CD14-positive monocyte (primary cell): ENCODE measurements around the gene LRBA. TPM values are rescaled to one million over a fixed set of nuclear protein-coding genes. Genes with fewer than 3 reads are reported as not detected.
"Not testable (repeated sequence)": the region's sequence is repeated elsewhere in the genome, so short reads cannot be mapped to it uniquely, and the experiment has no call there.

Experiments
- DNase-seq, 3 donors: peaks; one replicate each; pipeline ENCODE4 v3.0.0-alpha.2; 2011 to 2022
- H2AFZ ChIP-seq: 2 replicates; pipeline ENCODE4 v1.6.0; 2012; ENCODE audit warnings: mild to moderate bottlenecking, low read depth, low read length, inconsistent platforms; ENCODE audit not compliant: insufficient read depth, poor library complexity, severe bottlenecking
- H3K27ac ChIP-seq, 2 donors: 1 replicate in 1 of 2; 2 replicates in 1 of 2; pipeline ENCODE4 v1.5.1; 2012 to 2013; ENCODE audit warnings: low read length in 2 of 2, control low read depth in 1 of 2, inconsistent platforms in 1 of 2, low read depth in 1 of 2, mild to moderate bottlenecking in 1 of 2
- H3K27me3 ChIP-seq, 2 donors: one replicate each; pipeline versions ENCODE4 v1.6.0 to v1.6.1; 2011 to 2013; ENCODE audit warnings: low read length in 2 of 2; ENCODE audit not compliant: control insufficient read depth in 2 of 2, insufficient read depth in 2 of 2
- H3K36me3 ChIP-seq, 2 donors: replicated peaks in 1 of 2; 1 replicate in 1 of 2; 2 replicates in 1 of 2; pipeline versions ENCODE4 v1.5.1 to v1.6.1; 2012 to 2013; ENCODE audit warnings: low read length in 2 of 2, control low read depth in 1 of 2, inconsistent platforms in 1 of 2, mild to moderate bottlenecking in 1 of 2; ENCODE audit not compliant: insufficient read depth in 2 of 2, control insufficient read depth in 1 of 2
- H3K4me1 ChIP-seq, 2 donors: 1 replicate in 1 of 2; 2 replicates in 1 of 2; pipeline versions ENCODE4 v1.5.1 to v1.6.1; 2012 to 2013; ENCODE audit warnings: low read length in 2 of 2, control low read depth in 1 of 2, inconsistent platforms in 1 of 2, mild to moderate bottlenecking in 1 of 2, moderate library complexity in 1 of 2; ENCODE audit not compliant: insufficient read depth in 2 of 2, control insufficient read depth in 1 of 2
- H3K4me2 ChIP-seq: replicated peaks from 2 replicates; pipeline ENCODE3; 2012; ENCODE audit warnings: low read length, moderate library complexity, mild to moderate bottlenecking; ENCODE audit not compliant: poor library complexity, severe bottlenecking; ENCODE audit errors: extremely low read depth
- H3K4me3 ChIP-seq, 3 experiments: fragments of 200-600 bp in 1 of 3; sonication (generic) in 1 of 3; replicated peaks in 1 of 3; 1 replicate in 2 of 3; 2 replicates in 1 of 3; pipeline ENCODE4 v1.5.1; 2011 to 2013; ENCODE audit warnings: low read length in 3 of 3, mild to moderate bottlenecking in 3 of 3, control low read depth in 2 of 3, low read depth in 2 of 3, inconsistent platforms in 1 of 3, moderate library complexity in 1 of 3
- H3K79me2 ChIP-seq: 2 replicates; pipeline ENCODE4 v1.6.0; 2012; ENCODE audit warnings: mild to moderate bottlenecking, control low read depth, inconsistent platforms, low read length, moderate library complexity; ENCODE audit not compliant: insufficient read depth
- H3K9ac ChIP-seq: 2 replicates; pipeline ENCODE4 v1.6.0; 2017; ENCODE audit warnings: low read length, mild to moderate bottlenecking; ENCODE audit not compliant: insufficient read depth, poor library complexity, severe bottlenecking
- H3K9me3 ChIP-seq, 2 donors: replicated peaks in 1 of 2; 1 replicate in 1 of 2; 2 replicates in 1 of 2; pipeline versions ENCODE4 v1.5.1 to v1.6.1; 2012 to 2013; ENCODE audit warnings: low read length in 2 of 2, control low read depth in 1 of 2; ENCODE audit not compliant: control insufficient read depth in 1 of 2, insufficient read depth in 1 of 2
- H4K20me1 ChIP-seq: 2 replicates; pipeline ENCODE4 v1.6.0; 2012; ENCODE audit warnings: mild to moderate bottlenecking, low read length, control low read depth, moderate library complexity; ENCODE audit not compliant: insufficient read depth
- H3K27ac Mint-ChIP-seq, 7 donors: one replicate each; pipeline ENCODE4 v1.8.0; 2020; ENCODE audit warnings: mild to moderate bottlenecking in 7 of 7, mixed read lengths in 7 of 7, moderate library complexity in 6 of 7, inconsistent platforms in 2 of 7
- H3K27me3 Mint-ChIP-seq, 3 donors: one replicate each; pipeline ENCODE4 v1.8.0; 2021 to 2022; ENCODE audit warnings: low read depth in 3 of 3, mild to moderate bottlenecking in 3 of 3, mixed read lengths in 3 of 3, moderate library complexity in 3 of 3, inconsistent platforms in 1 of 3
- H3K36me3 Mint-ChIP-seq, 2 donors: one replicate each; pipeline ENCODE4 v1.8.0; 2020; ENCODE audit warnings: mixed read lengths in 2 of 2, inconsistent platforms in 1 of 2, mild to moderate bottlenecking in 1 of 2
- H3K4me1 Mint-ChIP-seq: one replicate; pipeline ENCODE4 v1.8.0; 2020; ENCODE audit warnings: mild to moderate bottlenecking, mixed read lengths
- H3K4me3 Mint-ChIP-seq, 2 donors: one replicate each; pipeline ENCODE4 v1.8.0; 2020; ENCODE audit warnings: mild to moderate bottlenecking in 2 of 2, mixed read lengths in 2 of 2, moderate library complexity in 1 of 2
- H3K9me3 Mint-ChIP-seq, 7 donors: one replicate each; pipeline ENCODE4 v1.8.0; 2020 to 2022; ENCODE audit warnings: mixed read lengths in 7 of 7, mild to moderate bottlenecking in 6 of 7, moderate library complexity in 6 of 7, inconsistent platforms in 2 of 7
- WGBS: methylation state at CpG from one replicate; pipeline ENCODE4 v1.1.5; 2013; ENCODE audit warnings: missing lambda C conversion rate; ENCODE audit not compliant: insufficient coverage; 5-methylcytosine and 5-hydroxymethylcytosine counted together
- intact Hi-C, 2 donors: fragments of 100-400 bp; cut with micrococcal nuclease; formaldehyde crosslinking; loops; one replicate each; pipeline versions ENCODE4 v1.15.0 to v1.15.1; 2023
- polyA plus RNA-seq, 3 donors: library from polyadenylated mRNA; depleted of rRNA in 1 of 3; unstranded in 2 of 3; stranded (reverse) in 1 of 3; fragments of 300-500 nt in 2 of 3; fragments of >200 nt in 1 of 3; fragmentation: Illumina TruSeq in 2 of 3; gene quantifications; 1 replicate in 2 of 3; 2 replicates in 1 of 3; pipeline ENCODE4 v1.2.3, GENCODE V29; 2012 to 2021
- TF ChIP-seq, protein P1 (sequence below): fragments of 200-600 bp; IDR thresholded peaks from one replicate; pipeline ENCODE4 v1.8.0; 2022; ENCODE audit warnings: antibody characterized with exemption, mild to moderate bottlenecking

Gene LRBA
- polyA plus RNA-seq, 3 donors, result 1.5 to 5.5 (median 4.4) TPM

DNA sequence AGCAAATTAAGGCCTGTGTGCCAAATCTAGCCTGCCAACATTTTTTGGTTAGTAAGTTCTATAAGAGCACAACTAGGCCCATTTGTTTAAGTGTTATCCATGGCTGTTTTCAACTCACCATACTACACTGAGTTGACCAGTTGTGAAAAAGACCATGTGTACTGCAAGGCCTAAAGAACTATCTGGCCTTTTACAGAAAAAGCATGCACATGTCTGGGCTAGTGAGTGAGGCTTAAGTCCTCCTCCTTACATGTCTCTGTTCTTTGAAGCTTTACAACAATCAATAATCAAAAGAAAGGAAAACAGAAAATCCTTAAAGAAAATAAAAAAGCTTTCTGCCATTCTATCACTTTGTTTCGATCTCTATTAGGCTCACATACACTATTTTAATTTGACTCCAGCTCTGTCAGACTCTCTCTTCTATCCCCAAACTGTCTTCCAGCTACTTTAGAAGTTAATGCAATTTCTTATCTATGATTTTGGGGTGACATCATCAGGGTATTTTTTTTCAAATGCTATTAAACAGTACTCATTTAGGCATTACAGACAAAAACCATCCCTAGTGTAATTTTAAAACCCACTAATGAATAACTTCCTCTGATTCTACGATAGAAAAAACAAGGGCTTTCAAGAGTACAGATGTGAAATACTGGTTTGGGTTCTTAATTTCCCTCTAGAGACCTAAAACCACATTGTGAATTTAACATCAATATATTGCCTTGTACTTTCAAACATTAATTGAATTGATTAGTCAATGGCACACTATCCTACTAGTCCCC lies 271.3 kb downstream of the LRBA start:
- no peak overlapping the region for H3K9ac ChIP-seq
- H3K27ac Mint-ChIP-seq, result no peak overlapping the region

GRCh38 chr4:150742930-150743329 lies 272.2 kb downstream of the LRBA start:
- H4K20me1 ChIP-seq, H3K27ac ChIP-seq, H3K9me3 ChIP-seq, H3K27me3 ChIP-seq, H3K4me2 ChIP-seq, H3K9ac ChIP-seq, intact Hi-C loops, H3K9me3 Mint-ChIP-seq, H3K27me3 Mint-ChIP-seq, H3K4me3 Mint-ChIP-seq, H2AFZ ChIP-seq, H3K4me1 Mint-ChIP-seq, DNase-seq, H3K36me3 ChIP-seq, H3K4me3 ChIP-seq, H3K79me2 ChIP-seq, H3K36me3 Mint-ChIP-seq, H3K4me1 ChIP-seq: not testable (repeated sequence)
- peak overlapping the region in 1 of 7 donors; percentile 42 for H3K27ac Mint-ChIP-seq
- 90% methylated on average over 2 of the region's 6 CpGs for WGBS

More for the DNA sequence above, 271.3 kb downstream of the LRBA start:
- Histone ChIP-seq H3K4me1 (no peaks in the 10 kb centered on the region), H3K4me2 (no peak overlapping the region), H4K20me1 (no peaks in the 10 kb centered on the region), H3K36me3 (no peaks in the 10 kb centered on the region), H3K79me2 (no peaks in the 10 kb centered on the region), H3K27ac (no peak overlapping the region), H2AFZ (no peak overlapping the region), H3K9me3 (no peaks in the 10 kb centered on the region), H3K27me3 (no peaks in the 10 kb centered on the region), H3K4me3 (no peak overlapping the region)
- H3K27me3 Mint-ChIP-seq, result no peaks in the 10 kb centered on the region
- no peak for DNase-seq
- TF ChIP-seq, protein P1, sequence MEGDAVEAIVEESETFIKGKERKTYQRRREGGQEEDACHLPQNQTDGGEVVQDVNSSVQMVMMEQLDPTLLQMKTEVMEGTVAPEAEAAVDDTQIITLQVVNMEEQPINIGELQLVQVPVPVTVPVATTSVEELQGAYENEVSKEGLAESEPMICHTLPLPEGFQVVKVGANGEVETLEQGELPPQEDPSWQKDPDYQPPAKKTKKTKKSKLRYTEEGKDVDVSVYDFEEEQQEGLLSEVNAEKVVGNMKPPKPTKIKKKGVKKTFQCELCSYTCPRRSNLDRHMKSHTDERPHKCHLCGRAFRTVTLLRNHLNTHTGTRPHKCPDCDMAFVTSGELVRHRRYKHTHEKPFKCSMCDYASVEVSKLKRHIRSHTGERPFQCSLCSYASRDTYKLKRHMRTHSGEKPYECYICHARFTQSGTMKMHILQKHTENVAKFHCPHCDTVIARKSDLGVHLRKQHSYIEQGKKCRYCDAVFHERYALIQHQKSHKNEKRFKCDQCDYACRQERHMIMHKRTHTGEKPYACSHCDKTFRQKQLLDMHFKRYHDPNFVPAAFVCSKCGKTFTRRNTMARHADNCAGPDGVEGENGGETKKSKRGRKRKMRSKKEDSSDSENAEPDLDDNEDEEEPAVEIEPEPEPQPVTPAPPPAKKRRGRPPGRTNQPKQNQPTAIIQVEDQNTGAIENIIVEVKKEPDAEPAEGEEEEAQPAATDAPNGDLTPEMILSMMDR, result no peak
- peaks cover 0 to 7% of the 10 kb centered on the region in 2 donors for H3K36me3 Mint-ChIP-seq
- peaks cover 3% of the 10 kb centered on the region for H3K4me1 Mint-ChIP-seq
- peaks cover 0 to 6% (median 3%) of the 10 kb centered on the region in 7 donors for H3K9me3 Mint-ChIP-seq
- WGBS, result no CpG with 5 or more reads among the region's 2 CpGs
- intact Hi-C loops, result no loop called here
- H3K4me3 Mint-ChIP-seq, result no peak overlapping the region
